Measurements from ENCODE around the gene NR1I3.

The NR1I3 gene

DNA sequence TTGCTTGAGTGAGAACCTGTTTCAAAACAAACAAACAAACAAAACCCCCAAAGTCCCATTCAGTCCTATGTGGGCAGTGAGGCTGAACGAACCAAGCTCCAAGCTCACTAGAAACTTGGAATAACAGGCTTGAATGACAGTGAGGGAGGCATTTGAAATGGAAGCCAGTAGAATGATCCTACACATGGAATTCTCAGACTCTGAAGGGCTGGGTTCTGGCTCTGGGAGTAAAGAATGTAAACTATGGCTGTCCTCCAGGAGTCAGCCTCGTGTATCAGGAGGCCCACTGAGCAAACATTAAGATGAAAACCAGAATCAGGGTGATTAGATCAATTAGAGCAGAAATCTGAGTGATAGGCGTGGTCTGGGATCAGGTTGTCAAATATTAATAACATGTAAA, 35.4 kb upstream of the NR1I3 start:
- DNase-seq (ENCODE audit: low read depth in 2 of 2): no peak
- TF ChIP-seq, protein P1, sequence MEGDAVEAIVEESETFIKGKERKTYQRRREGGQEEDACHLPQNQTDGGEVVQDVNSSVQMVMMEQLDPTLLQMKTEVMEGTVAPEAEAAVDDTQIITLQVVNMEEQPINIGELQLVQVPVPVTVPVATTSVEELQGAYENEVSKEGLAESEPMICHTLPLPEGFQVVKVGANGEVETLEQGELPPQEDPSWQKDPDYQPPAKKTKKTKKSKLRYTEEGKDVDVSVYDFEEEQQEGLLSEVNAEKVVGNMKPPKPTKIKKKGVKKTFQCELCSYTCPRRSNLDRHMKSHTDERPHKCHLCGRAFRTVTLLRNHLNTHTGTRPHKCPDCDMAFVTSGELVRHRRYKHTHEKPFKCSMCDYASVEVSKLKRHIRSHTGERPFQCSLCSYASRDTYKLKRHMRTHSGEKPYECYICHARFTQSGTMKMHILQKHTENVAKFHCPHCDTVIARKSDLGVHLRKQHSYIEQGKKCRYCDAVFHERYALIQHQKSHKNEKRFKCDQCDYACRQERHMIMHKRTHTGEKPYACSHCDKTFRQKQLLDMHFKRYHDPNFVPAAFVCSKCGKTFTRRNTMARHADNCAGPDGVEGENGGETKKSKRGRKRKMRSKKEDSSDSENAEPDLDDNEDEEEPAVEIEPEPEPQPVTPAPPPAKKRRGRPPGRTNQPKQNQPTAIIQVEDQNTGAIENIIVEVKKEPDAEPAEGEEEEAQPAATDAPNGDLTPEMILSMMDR (IDR thresholded peaks at IDR 0.05; ENCODE audit: low read depth, low read length): no peak
- H3K4me3 ChIP-seq (replicated peaks in 1 of 2; ENCODE audit: low read depth in 2 of 2, low read length in 2 of 2): no peak overlapping the region

DNA sequence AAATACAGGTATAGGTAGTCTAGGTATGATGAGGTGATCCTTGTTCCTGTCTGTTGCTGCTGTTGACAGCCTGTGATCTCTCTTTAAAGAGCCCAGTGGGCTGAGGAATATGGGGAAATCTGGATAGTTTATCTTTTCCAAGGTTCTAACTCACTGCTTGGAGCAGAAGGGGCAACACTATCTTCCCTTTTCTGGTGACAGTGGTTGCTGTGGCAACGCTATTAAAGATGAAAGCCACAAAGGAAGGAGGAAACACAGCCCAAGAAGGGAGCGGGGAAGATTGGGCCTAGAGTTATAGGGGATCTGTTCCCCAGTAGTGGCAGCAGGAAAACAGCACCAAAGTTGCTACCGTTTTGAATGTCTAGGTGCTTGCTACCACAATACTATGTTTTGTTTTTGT, 29.3 kb upstream of the NR1I3 start:
- no peak for DNase-seq (ENCODE audit: low read depth in 2 of 2)
- TF ChIP-seq, protein P1 (IDR thresholded peaks at IDR 0.05; ENCODE audit: low read depth, low read length): no peak
- H3K4me3 ChIP-seq (replicated peaks in 1 of 2; ENCODE audit: low read depth in 2 of 2, low read length in 2 of 2): no peak overlapping the region

DNA sequence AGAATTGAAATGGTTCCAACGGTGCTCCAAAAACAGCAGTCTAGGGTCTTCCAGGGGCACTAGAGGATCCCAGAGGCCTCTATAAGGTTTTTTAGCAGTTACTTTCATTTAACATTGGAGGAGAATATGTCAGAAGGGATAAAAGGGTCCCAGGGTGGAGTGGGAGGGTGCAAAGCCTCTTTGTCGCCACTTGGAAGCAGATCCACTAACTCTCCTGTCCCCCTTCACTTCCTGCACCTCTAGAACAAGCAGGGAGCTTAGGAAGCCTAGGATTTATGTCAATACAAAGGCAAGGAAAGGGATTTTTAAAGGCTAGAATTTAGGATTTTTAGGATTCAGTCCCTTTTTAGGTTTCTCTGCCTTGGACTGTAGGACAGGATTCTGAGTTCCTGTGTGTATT, 28.8 kb upstream of the NR1I3 start:
- TF ChIP-seq, protein P1 (IDR thresholded peaks at IDR 0.05; ENCODE audit: low read depth, low read length): no peak
- H3K4me3 ChIP-seq (replicated peaks in 1 of 2; ENCODE audit: low read depth in 2 of 2, low read length in 2 of 2): no peak overlapping the region
- DNase-seq (ENCODE audit: low read depth in 2 of 2): no peak

DNA sequence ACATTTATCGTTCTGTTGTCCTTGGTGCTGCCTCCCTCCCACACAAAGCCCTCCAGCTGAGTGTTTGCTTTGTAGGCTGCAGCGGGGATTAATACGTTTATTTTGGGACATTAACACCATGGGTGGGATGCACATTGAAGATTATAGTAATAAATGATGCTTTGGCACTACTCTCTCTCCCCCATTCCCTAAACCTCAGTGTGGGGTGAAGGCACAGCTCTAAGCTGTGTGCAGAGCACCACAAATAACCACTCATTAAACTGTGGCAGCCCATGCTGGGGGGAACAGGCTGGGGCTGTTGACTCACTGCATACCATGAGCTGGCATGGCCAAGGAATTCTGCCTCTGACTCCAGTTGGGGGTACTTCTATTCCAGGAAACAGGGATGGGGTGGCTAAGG, 28.2 kb upstream of the NR1I3 start:
- no peak for DNase-seq (ENCODE audit: low read depth in 2 of 2)

DNA sequence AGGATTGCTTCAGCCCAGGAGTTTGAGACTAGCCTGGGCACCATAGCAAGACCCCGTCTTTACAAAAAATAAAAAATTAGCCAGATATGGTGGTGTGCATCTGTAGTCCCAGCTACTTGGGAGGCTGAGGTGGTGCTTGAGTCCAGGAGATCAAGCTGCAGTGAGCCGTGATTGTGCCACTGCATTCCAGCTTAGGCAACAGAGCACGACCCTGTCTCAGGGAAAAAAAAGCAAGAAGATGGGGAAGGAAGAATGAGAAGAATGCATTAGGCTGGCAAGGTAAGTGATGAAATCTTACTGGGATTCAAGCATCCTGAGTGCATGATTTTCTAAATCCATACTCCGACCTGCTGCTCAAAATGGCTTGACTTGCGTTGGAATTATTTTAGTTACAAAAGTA, 27.3 kb upstream of the NR1I3 start:
- TF ChIP-seq, protein P1 (IDR thresholded peaks at IDR 0.05; ENCODE audit: low read depth, low read length): no peak
- no peak overlapping the region for H3K4me3 ChIP-seq (replicated peaks in 1 of 2; ENCODE audit: low read depth in 2 of 2, low read length in 2 of 2)
- no peak for DNase-seq (ENCODE audit: low read depth in 2 of 2)

More for the DNA sequence above, 28.2 kb upstream of the NR1I3 start:
- no peak overlapping the region for H3K4me3 ChIP-seq (replicated peaks in 1 of 2; ENCODE audit: low read depth in 2 of 2, low read length in 2 of 2)
- TF ChIP-seq, protein P1 (IDR thresholded peaks at IDR 0.05; ENCODE audit: low read depth, low read length): no peak

DNA sequence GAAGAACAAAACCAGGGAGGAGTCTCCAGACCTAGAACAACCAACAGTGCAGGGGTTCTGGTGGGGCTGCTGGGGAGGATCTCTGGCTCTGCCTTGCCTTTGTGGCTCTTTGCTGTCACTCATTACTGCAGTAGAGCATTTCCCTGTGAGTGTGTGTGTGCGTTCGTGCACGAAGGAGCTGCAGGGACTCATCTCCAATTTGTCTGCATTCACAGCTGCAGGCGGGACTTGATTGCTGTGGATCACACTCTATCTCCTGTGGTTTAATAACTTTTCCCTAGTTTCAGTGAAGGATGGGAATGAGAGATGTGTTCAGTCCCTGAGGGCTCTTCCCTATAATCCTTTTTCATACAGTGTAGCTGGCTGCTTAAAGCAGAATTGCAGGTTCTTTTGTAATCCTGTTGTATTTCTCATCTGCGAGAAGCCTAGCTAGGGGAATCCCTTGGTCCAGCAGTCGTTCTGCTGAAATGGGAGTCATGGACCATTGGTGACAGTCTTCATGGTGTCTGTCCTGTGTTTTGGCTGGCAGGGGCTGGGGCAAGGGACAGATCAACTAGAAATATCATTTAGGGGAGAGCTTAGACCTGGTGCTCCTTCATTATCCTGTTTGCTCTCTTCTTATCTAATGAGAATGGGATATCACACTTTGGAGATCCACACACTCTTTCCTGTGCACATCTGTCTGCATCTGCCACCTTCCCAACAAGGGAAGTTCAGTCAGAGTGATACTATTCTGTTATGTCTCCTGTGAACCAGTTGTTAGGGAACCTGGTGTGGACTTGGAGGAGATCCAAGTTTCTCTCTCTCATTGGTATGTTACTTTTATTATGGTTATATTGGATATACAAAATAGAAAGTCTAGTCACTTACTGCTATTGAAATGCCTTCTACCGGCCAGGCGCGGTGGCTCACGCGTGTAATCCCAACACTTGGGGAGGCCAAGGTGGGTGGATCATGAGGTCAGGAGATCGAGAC, 23.5 kb upstream of the NR1I3 start:
- TF ChIP-seq, protein P1 (IDR thresholded peaks at IDR 0.05; ENCODE audit: low read depth, low read length): no peak
- no peak for DNase-seq (ENCODE audit: low read depth in 2 of 2)
- no peak overlapping the region for H3K4me3 ChIP-seq (replicated peaks in 1 of 2; ENCODE audit: low read depth in 2 of 2, low read length in 2 of 2)

Data from cardiac fibroblast (primary cell).